Breast epithelium (tissue), 4 donors: ENCODE results near the gene GLYR1. TPM values are rescaled to one million over a fixed set of nuclear protein-coding genes. Genes with fewer than 3 reads are reported as not detected.
A peak's percentile ranks its signal among the peaks of the same experiment; 100 is the strongest.

Experiments
- DNase-seq, 2 donors: peaks; one replicate each; pipeline ENCODE4 v3.0.0-alpha.2; 2019; ENCODE audit warnings: low spot score in 2 of 2
- H3K27ac ChIP-seq, 2 donors: fragments of 200-600 bp; sonication (generic) in 1 of 2; one replicate each; pipeline ENCODE4 v1.5.1; 2016 to 2019; ENCODE audit warnings: mild to moderate bottlenecking in 1 of 2
- H3K27me3 ChIP-seq, 2 donors: fragments of 200-600 bp; sonication (generic) in 1 of 2; one replicate each; pipeline versions ENCODE4 v1.5.1 to v1.6.0; 2017 to 2019; ENCODE audit warnings: control low read depth in 1 of 2, mild to moderate bottlenecking in 1 of 2
- H3K36me3 ChIP-seq: fragments of 200-600 bp; one replicate; pipeline ENCODE4 v1.5.1; 2019
- H3K4me1 ChIP-seq, 2 donors: fragments of 200-600 bp; sonication (generic); one replicate each; pipeline ENCODE4 v1.5.1; 2016 to 2019; ENCODE audit warnings: control low read depth in 1 of 2
- H3K4me3 ChIP-seq, 3 donors: fragments of 200-600 bp; sonication (generic); 1 replicate in 2 of 3; 2 replicates in 1 of 3; pipeline ENCODE4 v1.5.1; 2016 to 2019; ENCODE audit warnings: mild to moderate bottlenecking in 3 of 3, moderate library complexity in 2 of 3
- H3K9me3 ChIP-seq, 2 donors: fragments of 200-600 bp; sonication (generic) in 1 of 2; one replicate each; pipeline ENCODE4 v1.5.1; 2016 to 2019; ENCODE audit warnings: control low read depth in 1 of 2
- CTCF ChIP-seq, 3 donors: fragments of 450-650 bp; IDR thresholded peaks; one replicate each; pipeline ENCODE4 v1.5.1; 2016 to 2017; ENCODE audit warnings: antibody characterized with exemption in 3 of 3, mild to moderate bottlenecking in 3 of 3, moderate library complexity in 3 of 3
- POLR2A ChIP-seq: fragments of 450-650 bp; IDR thresholded peaks from one replicate; pipeline ENCODE4 v1.6.1; 2016; ENCODE audit warnings: antibody characterized with exemption, mild to moderate bottlenecking, moderate library complexity
- POLR2AphosphoS5 ChIP-seq, 3 donors: sonication (generic); formaldehyde crosslinking; IDR thresholded peaks; one replicate each; pipeline ENCODE4 v1.6.1; 2017; ENCODE audit warnings: antibody characterized with exemption in 3 of 3
- intact Hi-C: fragments of 100-400 bp; cut with DNase I; formaldehyde crosslinking; loops from one replicate; pipeline ENCODE4 v1.15.1; 2023; ENCODE audit warnings: low total_unique reads
- total RNA-seq, 3 donors: library from RNA; depleted of rRNA; stranded (reverse); fragments of >200 nt; gene quantifications; one replicate each; pipeline ENCODE4 v1.1.0, GENCODE V29; 2016

Gene GLYR1
- total RNA-seq, 3 donors from 2014 or later = 57.2 to 79.0 (median 58.1) TPM

- intact Hi-C loops = no loop called here
- Histone ChIP-seq H3K9me3 (no peaks in the 10 kb centered on the region), H3K4me1 (peaks cover 0 to 6% of the 10 kb centered on the region in 2 donors), H3K36me3 (no peaks in the 10 kb centered on the region), H3K4me3 (no peak overlapping the region), H3K27ac (no peak overlapping the region), H3K27me3 (no peaks in the 10 kb centered on the region)
- no peak for TF ChIP-seq POLR2AphosphoS5 (IDR thresholded peaks at IDR 0.05)
- no peak for DNase-seq
Observed at GRCh38 chr16:4796982-4797804, 49.9 kb downstream of the GLYR1 start.

- peak overlapping the region in 2 of 3 donors; percentile 47 to 58 for H3K4me3 ChIP-seq
Observed at GRCh38 chr16:4795828-4796572, 51.1 kb downstream of the GLYR1 start.

GRCh38 chr16:4795181-4795827 is 51.8 kb downstream of the GLYR1 start, which contains the start of gene SMIM22:
Gene SMIM22, plus strand, starts transcription at chr16:4795369. Its CDS starts 366 bp downstream, at chr16:4795735.
- no peak for DNase-seq
- TF ChIP-seq POLR2AphosphoS5 (IDR thresholded peaks at IDR 0.05) (no peak), POLR2A (no peak), CTCF (IDR thresholded peaks at IDR 0.05) (no peak)
- Histone ChIP-seq H3K4me3 (peak within 1 kb of the TSS in 2 of 3 donors; percentile 47 to 58), H3K9me3 (no peaks in the 10 kb centered on the region), H3K27me3 (no peaks in the 10 kb centered on the region), H3K36me3 (no peaks in the 10 kb centered on the region), H3K4me1 (no peaks in the 10 kb centered on the region), H3K27ac (peak within 1 kb of the TSS; percentile 78 to 84)
- intact Hi-C loops = no loop called here

More at GRCh38 chr16:4795828-4796572, 51.1 kb downstream of the GLYR1 start:
- TF ChIP-seq CTCF (IDR thresholded peaks at IDR 0.05) = no peak
- no peak for TF ChIP-seq POLR2AphosphoS5 (IDR thresholded peaks at IDR 0.05)
- no peak for TF ChIP-seq POLR2A
- peak overlapping the region; percentile 78 to 84 for H3K27ac ChIP-seq
- no peak for DNase-seq
- H3K27me3 ChIP-seq = no peaks in the 10 kb centered on the region
- no peaks in the 10 kb centered on the region for H3K36me3 ChIP-seq
- no peaks in the 10 kb centered on the region for H3K9me3 ChIP-seq
- intact Hi-C loops = no loop called here
- H3K4me1 ChIP-seq = peaks cover 0 to under 1% of the 10 kb centered on the region in 2 donors

- no peaks in the 10 kb centered on the region for H3K36me3 ChIP-seq
- H3K4me3 ChIP-seq = no peak overlapping the region
- H3K27me3 ChIP-seq = no peaks in the 10 kb centered on the region
- no peak for TF ChIP-seq CTCF (IDR thresholded peaks at IDR 0.05)
- no peak for TF ChIP-seq POLR2A
- no peaks in the 10 kb centered on the region for H3K4me1 ChIP-seq
- intact Hi-C loops = no loop called here
- H3K27ac ChIP-seq = no peak overlapping the region
- DNase-seq = no peak
- H3K9me3 ChIP-seq = no peaks in the 10 kb centered on the region
Observed at GRCh38 chr16:4792951-4793513, 54.1 kb downstream of the GLYR1 start.

GRCh38 chr16:4790871-4791270 is 56.2 kb downstream of the GLYR1 start:
- Histone ChIP-seq H3K27me3 (no peaks in the 10 kb centered on the region), H3K4me3 (no peak overlapping the region), H3K27ac (no peak overlapping the region), H3K36me3 (no peaks in the 10 kb centered on the region), H3K9me3 (no peaks in the 10 kb centered on the region), H3K4me1 (no peaks in the 10 kb centered on the region)
- DNase-seq = no peak
- TF ChIP-seq POLR2A = no peak
- no peak for TF ChIP-seq POLR2AphosphoS5 (IDR thresholded peaks at IDR 0.05)
- intact Hi-C loops = no loop called here
